ENCODE measurements around the gene TMEM51. TPM values are rescaled to one million over a fixed set of nuclear protein-coding genes. Genes with fewer than 3 reads are reported as not detected.

Gene TMEM51
- total RNA-seq, 2 donors from 2014 or later: 26.5 to 36.9 TPM

- 14 to 33% methylated on average over 16 to 20 of the region's 20 CpGs for WGBS, 2 donors
- Histone ChIP-seq H3K27me3 (no peaks in the 10 kb centered on the region), H3K9me3 (no peaks in the 10 kb centered on the region), H3K4me1 (peaks cover 23% of the 10 kb centered on the region), H3K27ac (peak overlapping the region in 3 of 4 donors; percentile 31 to 64 (median 53)), H3K36me3 (replicated peaks in 1 of 2; ENCODE audit: insufficient read depth in 1 of 2, low read depth in 2 of 2) (no peaks in the 10 kb centered on the region), H3K4me3 (no peak overlapping the region)
- ATAC-seq (peak; percentile 67), DNase-seq (peak; percentile 38 to 85 (median 62))
- intact Hi-C loops (cut with DNase I): loop anchor here (10.0 kb wide), 1 partner anchor 47 kb away; no protein-coding TSS in a partner anchor
- TF ChIP-seq CTCF (IDR thresholded peaks at IDR 0.05) (no peak), POLR2A (IDR thresholded peaks at IDR 0.05) (peak in 2 of 3 donors; percentile 31 to 40)
Observed at GRCh38 chr1:15261155-15262002, 107.8 kb downstream of the TMEM51 start.

GRCh38 chr1:15262003-15262377 lies 108.4 kb downstream of the TMEM51 start:
- Histone ChIP-seq H3K27me3 (no peaks in the 10 kb centered on the region), H3K9me3 (no peaks in the 10 kb centered on the region), H3K4me1 (peaks cover 23% of the 10 kb centered on the region), H3K36me3 (replicated peaks in 1 of 2; ENCODE audit: insufficient read depth in 1 of 2, low read depth in 2 of 2) (no peaks in the 10 kb centered on the region), H3K27ac (peak overlapping the region in 2 of 4 donors; percentile 31 to 64), H3K4me3 (no peak overlapping the region)
- intact Hi-C loops (cut with DNase I): loop anchor here (10.0 kb wide), 1 partner anchor 47 kb away; no protein-coding TSS in a partner anchor
- DNase-seq (no peak), ATAC-seq (no peak)
- WGBS, 2 donors: 83 to 90% methylated on average over 2 of the region's 2 CpGs
- TF ChIP-seq CTCF (IDR thresholded peaks at IDR 0.05): no peak
- no peak for TF ChIP-seq POLR2A (IDR thresholded peaks at IDR 0.05)

GRCh38 chr1:15262706-15263105 lies 109.2 kb downstream of the TMEM51 start:
- Histone ChIP-seq H3K9me3 (no peaks in the 10 kb centered on the region), H3K4me1 (peaks cover 23% of the 10 kb centered on the region), H3K36me3 (replicated peaks in 1 of 2; ENCODE audit: insufficient read depth in 1 of 2, low read depth in 2 of 2) (no peaks in the 10 kb centered on the region), H3K27ac (peak overlapping the region in 1 of 4 donors; percentile 64), H3K27me3 (no peaks in the 10 kb centered on the region), H3K4me3 (no peak overlapping the region)
- TF ChIP-seq POLR2A (IDR thresholded peaks at IDR 0.05) (no peak), CTCF (IDR thresholded peaks at IDR 0.05) (no peak)
- 78 to 87% methylated on average over 5 of the region's 5 CpGs for WGBS, 2 donors
- ATAC-seq (no peak), DNase-seq (no peak)
- intact Hi-C loops (cut with DNase I): loop anchor here (10.0 kb wide), 1 partner anchor 48 kb away; no protein-coding TSS in a partner anchor

GRCh38 chr1:15264769-15265168 lies 111.2 kb downstream of the TMEM51 start:
- H3K9me3 ChIP-seq: no peaks in the 10 kb centered on the region
- no peaks in the 10 kb centered on the region for H3K27me3 ChIP-seq
- 87 to 91% methylated on average over 2 of the region's 2 CpGs for WGBS, 2 donors
- no peak overlapping the region for H3K27ac ChIP-seq
- no peak for ATAC-seq
- H3K4me1 ChIP-seq: peaks cover 20% of the 10 kb centered on the region
- TF ChIP-seq POLR2A (IDR thresholded peaks at IDR 0.05) (no peak), CTCF (IDR thresholded peaks at IDR 0.05) (no peak)
- intact Hi-C loops (cut with DNase I): loop anchor here (10.0 kb wide), 1 partner anchor 50 kb away; no protein-coding TSS in a partner anchor
- H3K4me3 ChIP-seq: no peak overlapping the region
- H3K36me3 ChIP-seq (replicated peaks in 1 of 2; ENCODE audit: insufficient read depth in 1 of 2, low read depth in 2 of 2): no peaks in the 10 kb centered on the region
- no peak for DNase-seq

Other genes starting within 250 kb of the TMEM51 start
- gene FHAD1, start 93.5 kb downstream of the TMEM51 start, total RNA-seq: 1 to 10 TPM; 2.9 to 4.9 TPM

Measured in body of pancreas (tissue), 4 donors.